Measurements from ENCODE around the gene PAPOLG.
"Not testable (repeated sequence)": the region's sequence is repeated elsewhere in the genome, so short reads cannot be mapped to it uniquely, and the experiment has no call there.

PAPOLG gene

DNA sequence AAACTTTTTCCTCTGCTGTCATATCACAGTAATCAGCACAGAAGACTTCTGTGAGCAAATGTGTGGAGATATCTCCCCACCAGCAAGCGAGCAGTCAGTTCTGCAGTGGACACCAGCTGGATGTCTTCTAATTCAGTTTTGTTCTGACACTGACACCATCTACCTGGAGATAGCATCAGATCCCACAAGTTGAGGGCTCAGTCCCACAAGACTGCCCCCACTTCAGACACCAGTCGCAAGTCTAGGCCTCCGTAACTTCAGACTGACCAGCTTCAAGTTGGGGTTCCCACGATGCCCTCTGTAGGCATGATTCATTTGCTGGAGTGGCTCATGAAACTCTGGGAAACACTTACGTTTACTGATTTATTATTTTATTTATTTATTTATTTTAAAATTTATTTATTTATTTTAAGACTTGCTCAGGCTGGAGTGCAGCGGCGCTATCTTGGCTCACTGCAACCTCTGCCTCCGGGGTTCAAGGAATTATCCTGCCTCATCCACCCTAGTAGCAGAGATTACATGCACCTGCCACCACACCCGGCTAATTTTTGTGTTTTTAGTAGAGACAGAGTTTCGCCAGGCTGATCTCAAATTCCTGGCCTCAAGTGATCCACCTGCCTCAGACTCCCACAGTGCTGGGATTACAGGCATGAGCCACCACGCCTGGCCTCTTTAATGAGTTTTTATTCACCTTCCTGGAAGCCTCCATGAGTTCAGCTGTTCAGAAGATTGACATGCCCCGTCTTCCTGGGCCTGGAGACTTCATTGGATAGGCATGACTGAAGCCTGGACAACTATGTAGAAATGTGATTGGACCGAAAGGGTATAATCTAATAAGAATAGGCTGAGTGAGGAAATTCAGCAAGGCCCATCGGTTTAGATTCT lies 55.7 kb downstream of the PAPOLG start:
- no peak for TF ChIP-seq FOXP2 (optimal IDR thresholded peaks at IDR 0.05; ENCODE audit: control extremely low read depth, extremely low read length, insufficient read depth)
- no peak for TF ChIP-seq EZH2 (IDR thresholded peaks at IDR 0.05)
- no peak for TF ChIP-seq POLR2AphosphoS5 (IDR thresholded peaks at IDR 0.05; ENCODE audit: borderline replicate concordance, low read depth, low read length)
- DNase-seq (ENCODE audit: low read depth, low spot score) = no peak

DNA sequence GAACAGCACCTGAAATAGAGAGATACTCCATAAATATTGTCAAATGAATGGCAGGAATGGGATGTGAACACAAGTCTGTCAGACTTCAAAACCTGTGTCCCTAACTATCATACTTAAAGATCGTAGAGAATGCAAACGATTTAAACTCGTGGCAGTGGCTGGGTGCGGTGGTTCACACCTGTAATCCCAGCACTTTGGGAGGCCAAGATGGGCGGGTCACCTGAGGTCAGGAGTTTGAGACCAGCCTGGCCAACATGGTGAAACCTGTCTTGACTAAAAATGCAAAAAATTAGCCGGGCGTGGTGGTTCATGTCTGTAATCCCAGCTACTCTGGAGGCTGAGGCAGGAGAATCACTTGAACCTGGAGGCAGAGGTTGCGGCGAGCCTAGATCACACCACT lies 61.1 kb downstream of the PAPOLG start:
- H3K4me3 ChIP-seq; DNase-seq (ENCODE audit: low read depth, low spot score); H3K9me3 ChIP-seq (ENCODE audit: low read depth, low read length); H3K27ac ChIP-seq; H3K36me3 ChIP-seq (ENCODE audit: insufficient read depth, low read length); H3K9ac ChIP-seq (ENCODE audit: insufficient read length): not testable (repeated sequence)

More for the DNA sequence above, 55.7 kb downstream of the PAPOLG start:
- Histone ChIP-seq H3K36me3 (ENCODE audit: insufficient read depth, low read length) (no peaks in the 10 kb centered on the region), H3K9ac (ENCODE audit: insufficient read length) (no peak overlapping the region), H3K27ac (no peak overlapping the region), H3K9me3 (ENCODE audit: low read depth, low read length) (no peaks in the 10 kb centered on the region), H3K4me3 (no peak overlapping the region)

DNA sequence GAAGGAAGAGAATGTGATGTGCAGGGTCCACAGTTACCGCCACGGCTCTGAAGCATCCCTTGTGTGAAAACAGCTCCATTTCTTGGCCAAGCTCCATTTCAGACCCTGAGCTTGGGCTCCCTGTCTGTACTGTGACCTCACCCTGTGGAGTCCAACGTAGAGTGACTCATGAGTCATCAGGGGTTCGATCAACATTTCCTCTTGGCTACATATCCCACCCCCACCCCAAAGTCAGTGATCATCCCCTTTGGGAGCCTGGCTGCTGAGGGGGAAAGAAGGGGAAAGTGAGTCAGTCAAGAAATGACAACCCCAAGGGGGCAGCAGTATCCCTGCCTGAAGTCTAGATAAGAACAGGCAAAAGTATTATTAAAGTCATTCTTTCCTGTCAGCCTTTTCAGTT lies 62.2 kb downstream of the PAPOLG start:
- Histone ChIP-seq H3K27ac (no peak overlapping the region), H3K36me3 (ENCODE audit: insufficient read depth, low read length) (no peaks in the 10 kb centered on the region), H3K9me3 (ENCODE audit: low read depth, low read length) (no peaks in the 10 kb centered on the region), H3K9ac (ENCODE audit: insufficient read length) (no peak overlapping the region), H3K4me3 (no peak overlapping the region)
- no peak for TF ChIP-seq POLR2AphosphoS5 (IDR thresholded peaks at IDR 0.05; ENCODE audit: borderline replicate concordance, low read depth, low read length)
- no peak for TF ChIP-seq EZH2 (IDR thresholded peaks at IDR 0.05)
- no peak for TF ChIP-seq FOXP2 (optimal IDR thresholded peaks at IDR 0.05; ENCODE audit: control extremely low read depth, extremely low read length, insufficient read depth)
- no peak for DNase-seq (ENCODE audit: low read depth, low spot score)

DNA sequence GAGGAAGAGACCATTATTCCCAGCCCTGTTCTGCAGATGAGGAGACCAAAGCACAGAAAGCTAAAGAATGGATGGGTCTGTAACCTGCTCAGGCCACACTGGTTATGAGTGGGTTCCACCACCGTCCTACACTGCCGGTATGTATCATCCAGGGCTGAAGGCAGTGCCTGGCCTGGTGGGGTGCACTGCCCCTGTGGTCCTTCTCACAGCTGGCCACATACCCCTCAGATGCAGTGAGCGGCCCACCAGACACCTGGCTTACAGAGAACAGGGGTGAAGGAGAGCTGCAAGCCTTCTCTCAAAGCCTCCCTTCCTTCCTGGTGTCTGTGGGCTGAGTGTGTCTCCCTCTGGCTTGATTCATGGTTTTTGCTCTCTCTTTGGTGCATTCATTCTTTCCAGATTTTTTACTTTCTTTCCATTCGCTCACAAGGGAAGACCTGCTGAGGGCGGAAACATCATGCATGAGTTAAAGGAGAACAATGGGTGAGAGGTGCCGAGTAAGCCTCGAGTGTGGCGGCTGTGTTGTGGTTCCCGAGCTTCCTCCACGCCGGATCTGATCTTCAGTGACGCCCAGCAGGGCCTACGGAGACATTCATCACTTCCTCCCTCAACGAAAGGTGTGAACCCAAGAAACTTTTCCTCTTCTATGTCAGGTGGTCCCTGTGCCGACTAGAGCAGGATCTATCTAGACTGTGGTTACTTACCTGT lies 63.2 kb downstream of the PAPOLG start:
- no peak for DNase-seq (ENCODE audit: low read depth, low spot score)
- Histone ChIP-seq H3K9me3 (ENCODE audit: low read depth, low read length) (no peaks in the 10 kb centered on the region), H3K4me3 (no peak overlapping the region), H3K27ac (no peak overlapping the region), H3K9ac (ENCODE audit: insufficient read length) (no peak overlapping the region), H3K36me3 (ENCODE audit: insufficient read depth, low read length) (no peaks in the 10 kb centered on the region)
- TF ChIP-seq FOXP2 (optimal IDR thresholded peaks at IDR 0.05; ENCODE audit: control extremely low read depth, extremely low read length, insufficient read depth) (no peak), EZH2 (IDR thresholded peaks at IDR 0.05) (no peak), POLR2AphosphoS5 (IDR thresholded peaks at IDR 0.05; ENCODE audit: borderline replicate concordance, low read depth, low read length) (no peak)

DNA sequence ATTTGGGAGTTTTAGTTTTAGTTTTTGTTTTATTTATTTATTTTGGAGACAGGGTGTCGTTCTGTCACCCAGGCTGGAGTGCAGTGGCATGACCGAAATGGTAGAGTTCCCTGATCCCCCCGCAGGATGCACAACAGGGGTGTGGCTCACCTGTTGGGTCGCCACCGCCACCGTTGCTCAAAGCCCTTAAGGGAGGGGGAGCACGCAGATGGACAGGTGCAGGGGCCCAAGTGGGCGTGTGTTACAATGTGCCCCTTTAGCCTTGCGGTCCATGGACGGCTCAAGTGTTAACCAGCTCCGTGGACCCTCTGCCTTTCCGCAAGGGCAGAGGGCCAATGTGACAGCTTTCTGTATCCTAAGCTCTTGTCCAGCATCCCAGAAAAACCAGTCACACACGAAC lies 63.9 kb downstream of the PAPOLG start:
- H3K9me3 ChIP-seq (ENCODE audit: low read depth, low read length) = no peaks in the 10 kb centered on the region
- H3K27ac ChIP-seq = no peak overlapping the region
- H3K9ac ChIP-seq (ENCODE audit: insufficient read length) = no peak overlapping the region
- TF ChIP-seq FOXP2 (optimal IDR thresholded peaks at IDR 0.05; ENCODE audit: control extremely low read depth, extremely low read length, insufficient read depth) = no peak
- no peak for TF ChIP-seq EZH2 (IDR thresholded peaks at IDR 0.05)
- no peak for TF ChIP-seq POLR2AphosphoS5 (IDR thresholded peaks at IDR 0.05; ENCODE audit: borderline replicate concordance, low read depth, low read length)
- H3K4me3 ChIP-seq = no peak overlapping the region
- DNase-seq (ENCODE audit: low read depth, low spot score) = no peak
- no peaks in the 10 kb centered on the region for H3K36me3 ChIP-seq (ENCODE audit: insufficient read depth, low read length)

DNA sequence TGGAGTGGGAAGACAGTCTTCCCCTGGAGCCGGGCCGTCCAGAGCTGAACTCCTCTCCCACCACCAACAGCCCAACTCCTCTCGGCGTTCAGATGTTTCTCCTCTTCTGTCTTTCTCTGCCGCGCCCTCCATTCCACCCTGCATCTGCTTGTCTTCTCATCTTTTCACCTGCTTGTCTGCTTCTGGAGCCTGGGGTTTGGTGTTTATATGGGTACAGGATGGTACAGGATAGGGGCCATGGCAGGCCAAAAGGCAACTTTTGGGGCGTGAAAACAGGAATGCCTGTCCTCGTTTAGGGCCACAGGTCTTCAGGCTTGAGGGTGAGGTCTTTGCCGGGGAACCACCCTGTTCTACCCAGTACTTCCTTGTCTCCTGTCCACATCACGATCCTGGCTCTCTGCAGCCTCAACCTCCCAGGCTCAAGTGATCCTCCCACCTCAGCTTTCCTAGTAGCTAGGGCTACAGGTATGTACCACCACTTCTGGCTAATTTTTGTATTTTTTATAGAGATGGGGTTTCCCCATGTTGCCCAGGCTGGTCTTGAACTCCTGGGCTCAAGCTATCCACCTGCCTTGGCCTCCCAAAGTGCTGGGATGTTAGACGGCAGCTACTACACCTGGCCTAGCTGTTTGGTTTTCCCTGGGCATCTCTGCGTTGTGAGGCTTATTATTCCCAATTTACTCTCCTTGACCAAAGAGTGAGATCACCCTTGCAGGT lies 64.5 kb downstream of the PAPOLG start:
- no peaks in the 10 kb centered on the region for H3K9me3 ChIP-seq (ENCODE audit: low read depth, low read length)
- no peak overlapping the region for H3K9ac ChIP-seq (ENCODE audit: insufficient read length)
- no peak for DNase-seq (ENCODE audit: low read depth, low spot score)
- H3K36me3 ChIP-seq (ENCODE audit: insufficient read depth, low read length) = no peaks in the 10 kb centered on the region
- TF ChIP-seq POLR2AphosphoS5 (IDR thresholded peaks at IDR 0.05; ENCODE audit: borderline replicate concordance, low read depth, low read length) (no peak), EZH2 (IDR thresholded peaks at IDR 0.05) (no peak), FOXP2 (optimal IDR thresholded peaks at IDR 0.05; ENCODE audit: control extremely low read depth, extremely low read length, insufficient read depth) (no peak)
- no peak overlapping the region for H3K27ac ChIP-seq
- H3K4me3 ChIP-seq = no peak overlapping the region

DNA sequence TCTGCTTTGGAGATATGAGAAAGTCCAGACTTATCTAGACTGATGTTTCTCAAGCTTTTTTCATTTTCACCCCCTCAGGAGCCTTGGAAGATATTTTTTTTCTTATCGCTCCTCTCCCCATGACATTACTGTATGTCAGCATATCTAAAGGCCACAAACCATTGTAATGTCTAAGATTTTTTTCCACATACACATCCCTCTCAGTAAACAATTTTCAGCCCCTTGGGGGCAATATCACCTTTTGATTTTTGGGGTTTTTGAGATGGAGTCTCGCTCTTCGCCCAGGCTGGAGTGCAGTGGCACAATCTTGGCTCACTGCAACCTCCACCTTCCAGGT lies 65.0 kb downstream of the PAPOLG start:
- Histone ChIP-seq H3K36me3 (ENCODE audit: insufficient read depth, low read length) (no peaks in the 10 kb centered on the region), H3K9me3 (ENCODE audit: low read depth, low read length) (no peaks in the 10 kb centered on the region), H3K4me3 (no peak overlapping the region), H3K9ac (ENCODE audit: insufficient read length) (no peak overlapping the region), H3K27ac (no peak overlapping the region)
- DNase-seq (ENCODE audit: low read depth, low spot score) = no peak
- no peak for TF ChIP-seq FOXP2 (optimal IDR thresholded peaks at IDR 0.05; ENCODE audit: control extremely low read depth, extremely low read length, insufficient read depth)

DNA sequence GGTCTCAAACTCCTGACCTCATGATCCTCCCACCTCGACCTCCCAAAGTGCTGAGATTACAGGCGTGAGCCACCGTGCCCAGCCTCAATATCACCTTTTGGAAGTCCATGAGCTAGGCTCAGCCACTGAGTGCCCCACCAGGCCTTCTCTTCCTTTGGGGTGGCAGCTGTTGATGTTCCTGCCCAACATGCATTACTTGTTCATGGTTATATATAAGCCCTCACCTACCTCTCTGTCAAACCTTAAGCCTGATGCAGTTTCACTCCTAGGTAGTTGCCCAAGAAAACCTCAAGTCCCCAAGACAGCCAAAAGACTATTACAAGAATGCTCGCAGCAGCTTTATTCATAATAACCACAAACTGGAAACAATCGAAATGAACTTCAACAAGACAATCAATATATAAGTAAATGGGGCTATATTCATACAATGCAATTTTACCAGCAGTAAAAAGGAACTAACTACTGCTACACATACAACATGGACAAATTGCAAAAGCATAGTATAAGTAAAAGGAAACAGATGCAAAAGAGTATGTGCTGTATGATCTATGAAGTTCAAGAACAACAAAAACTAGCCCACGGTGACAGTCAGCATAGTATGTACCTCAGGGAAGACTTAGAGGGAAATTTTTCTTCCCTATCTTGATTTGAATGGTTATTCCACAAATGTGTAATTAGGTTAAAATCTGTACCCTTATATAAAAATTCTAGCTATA lies 65.7 kb downstream of the PAPOLG start:
- Histone ChIP-seq H3K9me3 (ENCODE audit: low read depth, low read length) (no peaks in the 10 kb centered on the region), H3K27ac (no peak overlapping the region), H3K9ac (ENCODE audit: insufficient read length) (no peak overlapping the region), H3K4me3 (no peak overlapping the region), H3K36me3 (ENCODE audit: insufficient read depth, low read length) (no peaks in the 10 kb centered on the region)
- TF ChIP-seq FOXP2 (optimal IDR thresholded peaks at IDR 0.05; ENCODE audit: control extremely low read depth, extremely low read length, insufficient read depth) (no peak), POLR2AphosphoS5 (IDR thresholded peaks at IDR 0.05; ENCODE audit: borderline replicate concordance, low read depth, low read length) (no peak), EZH2 (IDR thresholded peaks at IDR 0.05) (no peak)
- no peak for DNase-seq (ENCODE audit: low read depth, low spot score)
